Suprapubic skin (tissue), 4 donors: ENCODE measurements around the gene HSPB9. TPM values are rescaled to one million over a fixed set of nuclear protein-coding genes. Genes with fewer than 3 reads are reported as not detected.

Experiments used
- DNase-seq, 2 donors: peaks; one replicate each; pipeline ENCODE4 v3.0.0-alpha.2; 2019; ENCODE audit warnings: low spot score in 2 of 2
- H3K27ac ChIP-seq: fragments of 200-600 bp; sonication (generic); one replicate; pipeline ENCODE4 v1.5.1; 2019
- H3K27me3 ChIP-seq: fragments of 200-600 bp; sonication (generic); one replicate; pipeline ENCODE4 v1.5.1; 2019
- H3K36me3 ChIP-seq: fragments of 200-600 bp; sonication (generic); one replicate; pipeline ENCODE4 v1.5.1; 2019
- H3K4me1 ChIP-seq: fragments of 200-600 bp; sonication (generic); one replicate; pipeline ENCODE4 v1.5.1; 2019
- H3K4me3 ChIP-seq: fragments of 200-600 bp; sonication (generic); one replicate; pipeline ENCODE4 v1.5.1; 2019; ENCODE audit warnings: mild to moderate bottlenecking
- H3K9me3 ChIP-seq: fragments of 200-600 bp; sonication (generic); one replicate; pipeline ENCODE4 v1.5.1; 2019
- CTCF ChIP-seq, 2 donors: fragments of 200-600 bp in 1 of 2; fragments of 450-650 bp in 1 of 2; sonication (generic) in 1 of 2; IDR thresholded peaks; one replicate each; pipeline ENCODE4 v1.5.1; 2016 to 2019; ENCODE audit warnings: antibody characterized with exemption in 2 of 2, mild to moderate bottlenecking in 1 of 2, moderate library complexity in 1 of 2
- EP300 ChIP-seq: sonication (generic); formaldehyde crosslinking; IDR thresholded peaks from one replicate; pipeline ENCODE4 v1.6.1; 2017; ENCODE audit warnings: antibody characterized with exemption
- POLR2A ChIP-seq, 2 donors: fragments of 450-650 bp; IDR thresholded peaks; one replicate each; pipeline ENCODE4 v1.6.1; 2017; ENCODE audit warnings: antibody characterized with exemption in 2 of 2, mild to moderate bottlenecking in 2 of 2, moderate library complexity in 2 of 2
- POLR2AphosphoS5 ChIP-seq, 3 donors: sonication (generic); formaldehyde crosslinking; IDR thresholded peaks; one replicate each; pipeline ENCODE4 v1.6.1; 2017; ENCODE audit warnings: antibody characterized with exemption in 3 of 3
- WGBS: methylation state at CpG from one replicate; pipeline ENCODE4 v1.1.5; 2018; 5-methylcytosine and 5-hydroxymethylcytosine counted together
- total RNA-seq, 4 donors: library from RNA; depleted of rRNA; stranded (reverse); fragments of >200 nt; gene quantifications; one replicate each; pipeline ENCODE4 v1.1.0, GENCODE V29; 2016

Gene HSPB9
- total RNA-seq, 4 donors from 2014 or later, result 0.31 to 0.48 TPM; not detected in 2

- Histone ChIP-seq H3K27me3 (no peaks in the 10 kb centered on the region), H3K9me3 (no peaks in the 10 kb centered on the region), H3K36me3 (no peaks in the 10 kb centered on the region), H3K4me3 (no peak overlapping the region), H3K4me1 (no peaks in the 10 kb centered on the region), H3K27ac (no peak overlapping the region)
- no peak for DNase-seq
- TF ChIP-seq EP300, result no peak
- TF ChIP-seq CTCF (IDR thresholded peaks at IDR 0.05), result no peak
- WGBS, result 94% methylated on average over 23 of the region's 29 CpGs
These were observed 46.7 kb downstream of the HSPB9 start for GRCh38 chr17:42169351-42169750.

- H3K27ac ChIP-seq, result no peak overlapping the region
- no peaks in the 10 kb centered on the region for H3K4me1 ChIP-seq
- H3K36me3 ChIP-seq, result no peaks in the 10 kb centered on the region
- H3K9me3 ChIP-seq, result no peaks in the 10 kb centered on the region
- DNase-seq, result no peak
- TF ChIP-seq POLR2AphosphoS5 (IDR thresholded peaks at IDR 0.05), result no peak
- TF ChIP-seq CTCF (IDR thresholded peaks at IDR 0.05), result no peak
- TF ChIP-seq EP300, result no peak
- no peak for TF ChIP-seq POLR2A (IDR thresholded peaks at IDR 0.05)
- 38% methylated on average over 11 of the region's 11 CpGs for WGBS
- no peak overlapping the region for H3K4me3 ChIP-seq
- no peaks in the 10 kb centered on the region for H3K27me3 ChIP-seq
These were observed 49.2 kb downstream of the HSPB9 start for GRCh38 chr17:42171831-42172230.

Other genes with a start within 250 kb of the HSPB9 start
- gene ACLY, start 203.9 kb upstream of the HSPB9 start, total RNA-seq, result 10 to 100 TPM; 40.5 to 81.9 (median 72.9) TPM
- gene ODAD4, start 192.2 kb upstream of the HSPB9 start, total RNA-seq, result 1 to 10 TPM in 2 of 4 donors, under 1 TPM in 1, not detected in 1; 0.42 to 1.9 (median 1.3) TPM
- gene CNP, start 156.0 kb upstream of the HSPB9 start, total RNA-seq, result 10 to 100 TPM; 44.3 to 55.1 (median 47.3) TPM
- gene DNAJC7, start 105.4 kb upstream of the HSPB9 start, total RNA-seq, result 10 to 100 TPM; 57.5 to 82.6 (median 60.2) TPM
- gene NKIRAS2, start 102.7 kb upstream of the HSPB9 start, total RNA-seq, result 10 to 100 TPM; 33.7 to 52.5 (median 43.9) TPM
- gene C17orf113, start 72.2 kb upstream of the HSPB9 start, total RNA-seq, result 1 to 10 TPM in 2 of 4 donors, under 1 TPM in 2; 0.60 to 2.3 (median 1.4) TPM
- 1 to 10 TPM in 1 of 4 donors, under 1 TPM in 3; 0.47 to 1.9 (median 0.68) TPM for gene ZNF385C, start 24.3 kb upstream of the HSPB9 start, total RNA-seq
- gene DHX58, start 10.1 kb upstream of the HSPB9 start, total RNA-seq, result 10 to 100 TPM in 3 of 4 donors, 1 to 10 TPM in 1; 8.2 to 14.2 (median 11.9) TPM
- 100 to 1,000 TPM in 1 of 4 donors, 10 to 100 TPM in 3; 36.3 to 107 (median 57.1) TPM for gene KAT2A, start 1.4 kb upstream of the HSPB9 start, total RNA-seq
- gene RAB5C, start 32.2 kb downstream of the HSPB9 start, total RNA-seq, result 100 to 1,000 TPM in 1 of 4 donors, 10 to 100 TPM in 3; 94.4 to 105 (median 96.8) TPM
- gene KCNH4, start 58.3 kb downstream of the HSPB9 start, total RNA-seq, result not detected
- gene HCRT, start 62.6 kb downstream of the HSPB9 start, total RNA-seq, result not detected
- 10 to 100 TPM; 14.6 to 22.8 (median 18.7) TPM for gene GHDC, start 71.7 kb downstream of the HSPB9 start, total RNA-seq
- gene STAT5B, start 153.6 kb downstream of the HSPB9 start, total RNA-seq, result 100 to 1,000 TPM in 1 of 4 donors, 10 to 100 TPM in 3; 52.7 to 105 (median 57.6) TPM
- 10 to 100 TPM; 32.1 to 56.0 (median 45.6) TPM for gene STAT5A, start 165.7 kb downstream of the HSPB9 start, total RNA-seq